ENCODE data around the gene MOGAT2. TPM values are rescaled to one million over a fixed set of nuclear protein-coding genes. Genes with fewer than 3 reads are reported as not detected.

Gene MOGAT2
- total RNA-seq, 1 donor from 2014 or later, result not detected

DNA sequence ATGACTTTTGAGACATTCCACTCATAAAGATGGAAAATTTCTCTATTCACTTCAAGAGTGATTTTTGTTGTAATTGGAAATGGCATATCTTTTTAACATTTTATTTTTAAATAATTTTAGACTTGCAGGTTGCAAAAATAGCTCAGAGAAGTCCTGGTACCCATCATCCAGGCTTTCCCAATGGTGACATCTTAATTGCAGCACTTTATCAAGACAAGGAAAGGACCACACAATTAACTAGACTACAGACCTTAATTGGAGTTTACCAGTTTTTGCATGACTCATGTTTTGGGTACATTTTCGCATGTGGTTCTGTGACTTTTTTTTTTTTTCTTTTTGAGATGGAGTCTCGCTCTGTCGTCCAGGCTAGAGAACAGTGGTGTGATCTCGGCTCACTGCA lies 25.8 kb upstream of the MOGAT2 start:
- intact Hi-C loops (cut with DNase I), result no loop called here
- DNase-seq (ENCODE audit: extremely low spot score in 2 of 2), result no peak
- H3K9me3 ChIP-seq, result no peaks in the 10 kb centered on the region
- H3K27me3 ChIP-seq, result no peaks in the 10 kb centered on the region
- no peak for TF ChIP-seq POLR2AphosphoS5 (IDR thresholded peaks at IDR 0.05; ENCODE audit: insufficient read depth in 1 of 2, low read depth in 1 of 2)
- no peak for TF ChIP-seq POLR2A (IDR thresholded peaks at IDR 0.05)
- TF ChIP-seq, protein P1, sequence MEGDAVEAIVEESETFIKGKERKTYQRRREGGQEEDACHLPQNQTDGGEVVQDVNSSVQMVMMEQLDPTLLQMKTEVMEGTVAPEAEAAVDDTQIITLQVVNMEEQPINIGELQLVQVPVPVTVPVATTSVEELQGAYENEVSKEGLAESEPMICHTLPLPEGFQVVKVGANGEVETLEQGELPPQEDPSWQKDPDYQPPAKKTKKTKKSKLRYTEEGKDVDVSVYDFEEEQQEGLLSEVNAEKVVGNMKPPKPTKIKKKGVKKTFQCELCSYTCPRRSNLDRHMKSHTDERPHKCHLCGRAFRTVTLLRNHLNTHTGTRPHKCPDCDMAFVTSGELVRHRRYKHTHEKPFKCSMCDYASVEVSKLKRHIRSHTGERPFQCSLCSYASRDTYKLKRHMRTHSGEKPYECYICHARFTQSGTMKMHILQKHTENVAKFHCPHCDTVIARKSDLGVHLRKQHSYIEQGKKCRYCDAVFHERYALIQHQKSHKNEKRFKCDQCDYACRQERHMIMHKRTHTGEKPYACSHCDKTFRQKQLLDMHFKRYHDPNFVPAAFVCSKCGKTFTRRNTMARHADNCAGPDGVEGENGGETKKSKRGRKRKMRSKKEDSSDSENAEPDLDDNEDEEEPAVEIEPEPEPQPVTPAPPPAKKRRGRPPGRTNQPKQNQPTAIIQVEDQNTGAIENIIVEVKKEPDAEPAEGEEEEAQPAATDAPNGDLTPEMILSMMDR (IDR thresholded peaks at IDR 0.05), result no peak
- no peaks in the 10 kb centered on the region for H3K4me1 ChIP-seq
- no peak overlapping the region for H3K27ac ChIP-seq
- no peak overlapping the region for H3K4me3 ChIP-seq
- no peaks in the 10 kb centered on the region for H3K36me3 ChIP-seq

DNA sequence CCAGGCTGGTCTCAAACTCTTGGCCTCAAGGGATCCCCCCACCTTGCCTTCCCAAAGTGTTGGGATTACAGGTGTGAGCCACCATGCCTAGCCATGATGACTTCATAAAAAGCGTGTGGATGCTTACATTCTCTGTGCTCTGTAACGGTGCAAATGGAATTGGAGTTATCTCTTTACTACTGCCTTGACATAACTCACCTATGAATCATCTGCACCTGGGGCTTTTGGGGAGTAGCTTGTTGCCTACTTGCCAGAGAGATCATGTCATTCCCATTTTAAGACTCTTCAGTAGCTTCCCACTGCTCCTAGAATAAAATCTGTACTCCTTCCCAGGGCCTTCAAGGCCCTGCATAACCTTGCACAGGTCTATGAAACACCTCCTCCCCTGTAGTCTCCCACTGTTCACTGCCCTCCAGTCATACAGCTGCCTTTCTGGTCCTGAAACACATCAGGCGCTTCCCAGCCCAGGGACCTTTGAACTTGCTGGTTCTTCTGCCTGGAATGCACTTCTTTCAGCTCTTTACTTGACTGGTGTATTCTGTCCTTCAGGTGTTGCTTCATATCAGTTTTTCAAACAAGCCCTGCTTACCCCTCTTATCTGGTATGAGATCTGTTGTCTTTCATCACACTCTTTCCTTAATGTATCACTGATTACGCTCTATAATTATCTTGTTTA lies 19.6 kb upstream of the MOGAT2 start:
- Histone ChIP-seq H3K27me3 (no peaks in the 10 kb centered on the region), H3K4me1 (no peaks in the 10 kb centered on the region), H3K27ac (no peak overlapping the region), H3K9me3 (no peaks in the 10 kb centered on the region), H3K4me3 (no peak overlapping the region), H3K36me3 (no peaks in the 10 kb centered on the region)
- intact Hi-C loops (cut with DNase I), result no loop called here
- no peak for DNase-seq (ENCODE audit: extremely low spot score in 2 of 2)
- TF ChIP-seq POLR2AphosphoS5 (IDR thresholded peaks at IDR 0.05; ENCODE audit: insufficient read depth in 1 of 2, low read depth in 1 of 2), result no peak
- TF ChIP-seq, protein P1 (IDR thresholded peaks at IDR 0.05), result no peak
- TF ChIP-seq POLR2A (IDR thresholded peaks at IDR 0.05), result no peak

DNA sequence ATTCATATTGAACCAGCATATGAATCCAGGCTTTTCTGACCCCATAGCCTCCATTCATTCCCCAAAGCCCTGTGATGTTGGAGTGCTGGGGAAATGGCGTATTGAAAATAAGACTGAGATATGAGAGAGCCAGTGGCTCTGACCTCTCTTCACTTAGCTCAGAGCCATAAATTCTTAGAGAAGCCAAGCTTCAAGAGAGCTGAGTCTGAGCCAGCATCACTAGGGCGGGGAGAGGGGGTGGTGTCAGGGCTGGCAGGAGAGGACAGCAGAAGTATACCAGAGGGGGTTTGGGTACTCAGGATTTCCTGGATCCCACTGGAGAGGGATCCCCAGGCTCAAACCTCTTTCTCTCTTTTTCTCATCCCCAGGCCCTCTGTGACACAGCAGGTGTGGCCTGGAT lies 16.7 kb upstream of the MOGAT2 start:
- intact Hi-C loops (cut with DNase I), result loop anchor here (5.0 kb wide), 1 partner anchor 1381 kb away; no protein-coding TSS in a partner anchor
- H3K4me1 ChIP-seq, result no peaks in the 10 kb centered on the region
- no peak for DNase-seq (ENCODE audit: extremely low spot score in 2 of 2)
- TF ChIP-seq, protein P1 (IDR thresholded peaks at IDR 0.05), result no peak
- TF ChIP-seq POLR2AphosphoS5 (IDR thresholded peaks at IDR 0.05; ENCODE audit: insufficient read depth in 1 of 2, low read depth in 1 of 2) (no peak), POLR2A (IDR thresholded peaks at IDR 0.05) (no peak)
- no peaks in the 10 kb centered on the region for H3K36me3 ChIP-seq
- H3K9me3 ChIP-seq, result no peaks in the 10 kb centered on the region
- no peaks in the 10 kb centered on the region for H3K27me3 ChIP-seq
- H3K27ac ChIP-seq, result no peak overlapping the region
- H3K4me3 ChIP-seq, result no peak overlapping the region

DNA sequence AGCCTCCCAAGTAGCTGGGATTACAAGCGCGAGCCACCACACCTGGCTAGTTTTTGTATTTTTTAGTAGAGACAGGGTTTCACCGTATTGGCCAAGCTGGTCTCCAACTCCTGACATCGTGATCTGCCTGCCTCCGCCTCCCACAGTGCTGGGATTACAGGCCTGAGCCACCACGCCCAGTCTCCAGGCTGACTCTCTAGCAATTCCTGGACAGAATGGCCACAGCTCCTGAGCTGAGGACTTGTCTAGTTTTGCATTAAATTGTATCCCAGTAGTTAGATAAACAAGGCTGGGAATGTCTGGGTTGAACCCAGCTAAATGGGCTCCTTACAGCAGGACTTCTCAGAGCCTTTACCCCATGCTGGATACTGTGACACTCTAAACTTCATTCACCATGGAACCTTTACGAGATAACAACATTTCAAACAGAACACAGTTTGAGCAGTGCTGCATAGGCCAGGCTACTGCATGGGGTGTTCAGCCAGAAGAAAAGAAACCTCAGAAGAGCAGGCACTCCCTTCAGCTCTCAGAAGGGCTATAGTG lies 13.9 kb upstream of the MOGAT2 start:
- no peaks in the 10 kb centered on the region for H3K9me3 ChIP-seq
- DNase-seq (ENCODE audit: extremely low spot score in 2 of 2), result no peak
- TF ChIP-seq, protein P1 (IDR thresholded peaks at IDR 0.05), result no peak
- TF ChIP-seq POLR2AphosphoS5 (IDR thresholded peaks at IDR 0.05; ENCODE audit: insufficient read depth in 1 of 2, low read depth in 1 of 2), result no peak
- no peak for TF ChIP-seq POLR2A (IDR thresholded peaks at IDR 0.05)
- H3K27ac ChIP-seq, result no peak overlapping the region
- no peaks in the 10 kb centered on the region for H3K27me3 ChIP-seq
- H3K4me3 ChIP-seq, result no peak overlapping the region
- H3K36me3 ChIP-seq, result no peaks in the 10 kb centered on the region
- intact Hi-C loops (cut with DNase I), result loop anchor here (5.0 kb wide), 1 partner anchor 1379 kb away; no protein-coding TSS in a partner anchor
- H3K4me1 ChIP-seq, result peaks cover 6% of the 10 kb centered on the region

DNA sequence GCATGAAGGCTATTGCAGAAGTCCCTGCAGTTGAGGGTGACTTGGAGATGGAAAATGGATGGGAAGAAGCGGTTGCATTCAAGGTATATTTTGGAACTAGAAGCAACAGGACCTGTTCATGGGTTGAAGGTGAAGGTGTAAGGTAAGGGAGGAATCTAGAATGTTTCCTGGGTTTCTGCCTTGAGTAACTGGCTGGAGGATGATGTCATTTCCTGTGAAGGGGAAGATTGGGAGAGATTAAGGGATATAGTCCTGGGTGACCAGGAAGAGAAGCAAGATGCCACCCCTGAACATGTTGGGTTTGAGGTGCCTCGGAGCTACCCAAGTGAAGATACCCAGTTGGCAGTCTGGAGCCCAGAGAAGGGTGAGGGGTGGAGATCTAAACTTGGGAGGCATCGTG lies 12.1 kb upstream of the MOGAT2 start:
- TF ChIP-seq, protein P1 (IDR thresholded peaks at IDR 0.05), result no peak
- no peak for TF ChIP-seq POLR2AphosphoS5 (IDR thresholded peaks at IDR 0.05; ENCODE audit: insufficient read depth in 1 of 2, low read depth in 1 of 2)
- no peak for TF ChIP-seq POLR2A (IDR thresholded peaks at IDR 0.05)
- Histone ChIP-seq H3K9me3 (no peaks in the 10 kb centered on the region), H3K27me3 (no peaks in the 10 kb centered on the region), H3K27ac (no peak overlapping the region), H3K4me3 (no peak overlapping the region), H3K36me3 (no peaks in the 10 kb centered on the region), H3K4me1 (peaks cover 6% of the 10 kb centered on the region)
- intact Hi-C loops (cut with DNase I), result no loop called here
- DNase-seq (ENCODE audit: extremely low spot score in 2 of 2), result no peak

Measured in vagina (tissue), 2 donors.